ENCODE data around the gene PLEKHG5. TPM values are rescaled to one million over a fixed set of nuclear protein-coding genes. Genes with fewer than 3 reads are reported as not detected.

The PLEKHG5 gene
- polyA plus RNA-seq, 2 of the 4 experiments (the other 2 are of a cell fraction), result 0.84 to 3.1 TPM

DNA sequence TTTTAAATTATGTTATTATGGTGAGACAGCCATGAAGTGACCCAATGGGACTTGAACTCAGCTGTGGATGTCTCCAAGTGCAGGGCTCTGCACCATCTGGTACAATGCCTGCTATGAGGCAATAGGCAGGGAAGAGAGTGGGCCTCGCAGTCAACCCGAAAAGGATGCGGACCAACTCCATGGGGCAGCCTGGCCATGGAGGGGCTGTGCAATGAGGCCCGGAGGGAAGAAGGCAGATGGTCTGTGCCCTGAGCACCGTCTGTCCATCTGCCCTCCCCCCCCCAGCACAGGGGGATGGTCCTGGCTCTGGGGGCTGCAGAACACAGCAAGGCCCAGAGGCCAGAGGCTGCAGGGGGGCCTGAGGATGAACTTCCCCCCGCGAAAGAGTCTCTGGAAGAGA, 49.9 kb downstream of the PLEKHG5 start:
- Histone ChIP-seq H3K27ac (no peak overlapping the region), H3K4me2 (no peak overlapping the region), H3K4me3 (no peak overlapping the region), H3K9me3 (no peaks in the 10 kb centered on the region), H3K4me1 (peaks cover 5% of the 10 kb centered on the region; the same call in 1 of the 3 replicates)
- WGBS (ENCODE audit: missing lambda C conversion rate), result 90% methylated on average over 3 of the region's 7 CpGs
- POLR2A ChIA-PET, result no interaction called here
- CTCF ChIA-PET, result interaction anchor here (0.7 to 6.7 kb wide), 8 partner anchors 8 to 1142 kb away, joined by 3 to 96 read pairs (median 4); partner anchors contain the start of gene HES2
- ATAC-seq (no peak), FAIRE-seq (no peak), DNase-seq (ENCODE audit: low read depth in 1 of 2, low spot score in 1 of 2) (no peak)
- TF ChIP-seq, protein P1, sequence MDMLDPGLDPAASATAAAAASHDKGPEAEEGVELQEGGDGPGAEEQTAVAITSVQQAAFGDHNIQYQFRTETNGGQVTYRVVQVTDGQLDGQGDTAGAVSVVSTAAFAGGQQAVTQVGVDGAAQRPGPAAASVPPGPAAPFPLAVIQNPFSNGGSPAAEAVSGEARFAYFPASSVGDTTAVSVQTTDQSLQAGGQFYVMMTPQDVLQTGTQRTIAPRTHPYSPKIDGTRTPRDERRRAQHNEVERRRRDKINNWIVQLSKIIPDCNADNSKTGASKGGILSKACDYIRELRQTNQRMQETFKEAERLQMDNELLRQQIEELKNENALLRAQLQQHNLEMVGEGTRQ (IDR thresholded peaks at IDR 0.05), result no peak
- TF ChIP-seq HOXB13 (CRISPR knock-in tag; IDR thresholded peaks at IDR 0.05; ENCODE audit: low read depth) (no peak), CBX8 (IDR thresholded peaks at IDR 0.05) (no peak), BHLHE40 (IDR thresholded peaks at IDR 0.05; ENCODE audit: low read depth, low read length) (no peak), SMC3 (IDR thresholded peaks at IDR 0.05) (no peak), EHF (CRISPR knock-in tag; IDR thresholded peaks at IDR 0.05) (no peak), PHF8 (IDR thresholded peaks at IDR 0.05; ENCODE audit: borderline replicate concordance, low read depth) (no peak)
- TF ChIP-seq, protein P2, sequence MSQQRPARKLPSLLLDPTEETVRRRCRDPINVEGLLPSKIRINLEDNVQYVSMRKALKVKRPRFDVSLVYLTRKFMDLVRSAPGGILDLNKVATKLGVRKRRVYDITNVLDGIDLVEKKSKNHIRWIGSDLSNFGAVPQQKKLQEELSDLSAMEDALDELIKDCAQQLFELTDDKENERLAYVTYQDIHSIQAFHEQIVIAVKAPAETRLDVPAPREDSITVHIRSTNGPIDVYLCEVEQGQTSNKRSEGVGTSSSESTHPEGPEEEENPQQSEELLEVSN (IDR thresholded peaks at IDR 0.05; ENCODE audit: borderline replicate concordance, low read depth), result no peak

DNA sequence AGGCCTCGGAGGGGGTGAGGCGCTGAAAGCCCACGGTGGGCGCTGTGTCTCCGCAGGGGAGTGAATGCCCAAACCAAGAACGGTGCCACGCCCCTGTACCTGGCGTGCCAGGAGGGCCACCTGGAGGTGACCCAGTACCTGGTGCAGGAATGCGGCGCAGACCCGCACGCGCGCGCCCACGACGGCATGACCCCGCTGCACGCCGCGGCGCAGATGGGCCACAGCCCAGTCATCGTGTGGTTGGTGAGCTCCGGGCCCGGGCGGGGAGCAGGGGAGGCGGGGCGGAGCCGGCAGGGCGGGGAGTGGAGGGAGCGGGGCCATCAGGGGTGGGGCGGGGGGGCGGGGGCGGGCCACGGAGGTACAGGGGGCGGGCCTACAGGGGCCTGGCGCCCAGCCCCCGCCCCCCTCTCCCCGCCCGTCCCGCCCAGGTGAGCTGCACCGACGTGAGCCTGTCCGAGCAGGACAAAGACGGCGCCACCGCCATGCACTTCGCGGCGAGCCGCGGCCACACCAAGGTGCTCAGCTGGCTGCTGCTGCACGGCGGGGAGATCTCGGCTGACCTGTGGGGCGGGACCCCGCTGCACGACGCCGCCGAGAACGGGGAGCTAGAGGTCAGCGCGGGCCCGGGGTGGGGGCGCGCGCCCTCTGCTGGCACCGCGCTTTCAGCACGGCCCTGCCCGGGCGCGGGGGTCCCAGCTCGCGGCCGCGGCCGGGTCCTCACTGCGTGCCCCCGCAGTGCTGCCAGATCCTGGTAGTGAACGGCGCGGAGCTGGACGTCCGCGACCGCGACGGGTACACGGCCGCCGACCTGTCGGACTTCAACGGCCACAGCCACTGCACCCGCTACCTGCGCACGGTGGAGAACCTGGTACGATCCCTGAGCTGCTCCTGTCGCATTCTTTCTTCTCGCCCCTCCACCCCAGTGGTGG, 51.0 kb downstream of the PLEKHG5 start:
- H3K4me1 ChIP-seq, result peaks cover 5% of the 10 kb centered on the region; the same call in 1 of the 3 replicates
- peak overlapping the region; percentile 42 for H3K4me3 ChIP-seq
- POLR2A ChIA-PET, result no interaction called here
- CTCF ChIA-PET, result interaction anchor here (0.5 to 6.7 kb wide), 8 partner anchors 9 to 194 kb away, joined by 3 to 96 read pairs (median 4); partner anchors contain the start of genes ESPN and HES2
- peak overlapping the region; percentile 70 for H3K4me2 ChIP-seq
- 0 out of 6 replicates have a peak overlapping the region, but pooled peaks of 1 of the 2 experiments have one; percentile 57 for H3K27ac ChIP-seq
- no peaks in the 10 kb centered on the region for H3K9me3 ChIP-seq
- FAIRE-seq (no peak), DNase-seq (ENCODE audit: low read depth in 1 of 2, low spot score in 1 of 2) (peak in 1 of 2 experiments; percentile 37), ATAC-seq (peak; percentile 47 to 75; a peak in 5 of 6 replicates)
- 38% methylated on average over 7 of the region's 101 CpGs for WGBS (ENCODE audit: missing lambda C conversion rate)
- TF ChIP-seq, protein P3, sequence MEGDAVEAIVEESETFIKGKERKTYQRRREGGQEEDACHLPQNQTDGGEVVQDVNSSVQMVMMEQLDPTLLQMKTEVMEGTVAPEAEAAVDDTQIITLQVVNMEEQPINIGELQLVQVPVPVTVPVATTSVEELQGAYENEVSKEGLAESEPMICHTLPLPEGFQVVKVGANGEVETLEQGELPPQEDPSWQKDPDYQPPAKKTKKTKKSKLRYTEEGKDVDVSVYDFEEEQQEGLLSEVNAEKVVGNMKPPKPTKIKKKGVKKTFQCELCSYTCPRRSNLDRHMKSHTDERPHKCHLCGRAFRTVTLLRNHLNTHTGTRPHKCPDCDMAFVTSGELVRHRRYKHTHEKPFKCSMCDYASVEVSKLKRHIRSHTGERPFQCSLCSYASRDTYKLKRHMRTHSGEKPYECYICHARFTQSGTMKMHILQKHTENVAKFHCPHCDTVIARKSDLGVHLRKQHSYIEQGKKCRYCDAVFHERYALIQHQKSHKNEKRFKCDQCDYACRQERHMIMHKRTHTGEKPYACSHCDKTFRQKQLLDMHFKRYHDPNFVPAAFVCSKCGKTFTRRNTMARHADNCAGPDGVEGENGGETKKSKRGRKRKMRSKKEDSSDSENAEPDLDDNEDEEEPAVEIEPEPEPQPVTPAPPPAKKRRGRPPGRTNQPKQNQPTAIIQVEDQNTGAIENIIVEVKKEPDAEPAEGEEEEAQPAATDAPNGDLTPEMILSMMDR (IDR thresholded peaks at IDR 0.05), result peak; percentile 37
- no peak for TF ChIP-seq CEBPB (IDR thresholded peaks at IDR 0.05)

DNA sequence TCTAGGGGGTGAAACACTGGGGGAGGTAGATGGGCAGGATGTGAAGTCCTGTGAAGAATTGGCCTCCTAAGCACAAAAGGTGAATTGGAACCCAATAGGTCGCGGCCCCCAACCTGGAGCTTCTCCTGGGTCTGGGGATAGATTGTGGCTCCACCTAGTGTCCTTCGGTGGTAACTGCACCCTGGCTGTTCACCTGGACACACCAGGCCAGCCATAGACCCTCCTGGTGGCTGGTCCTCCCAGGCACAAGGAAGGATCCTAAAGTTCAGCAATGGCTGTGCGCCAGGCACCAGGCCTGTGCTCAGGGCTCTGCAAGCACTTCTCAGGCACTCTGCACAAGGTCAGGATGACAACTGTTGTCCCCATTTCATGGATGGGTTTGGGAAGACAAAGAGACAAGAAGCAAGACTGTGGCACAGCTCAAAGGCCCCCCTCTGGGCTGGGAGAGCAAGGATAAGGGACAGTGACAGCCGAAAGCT, 53.4 kb downstream of the PLEKHG5 start:
- H3K9me3 ChIP-seq, result no peaks in the 10 kb centered on the region
- ChIA-PET POLR2A (no interaction called here), CTCF (interaction anchor here (0.7 to 6.7 kb wide), 33 partner anchors 10 to 232 kb away, joined by 3 to 96 read pairs (median 5); partner anchors contain the start of genes ESPN and HES2)
- WGBS (ENCODE audit: missing lambda C conversion rate), result 0% methylated on average over 5 of the region's 5 CpGs
- no peak overlapping the region for H3K27ac ChIP-seq
- H3K4me2 ChIP-seq, result no peak overlapping the region
- ATAC-seq (peak; percentile 74 to 83), DNase-seq (ENCODE audit: low read depth in 1 of 2, low spot score in 1 of 2) (peak; percentile 73 to 76), FAIRE-seq (no peak)
- H3K4me1 ChIP-seq, result peaks cover 5% of the 10 kb centered on the region; the same call in 1 of the 3 replicates
- no peak overlapping the region for H3K4me3 ChIP-seq
- TF ChIP-seq NR3C1 (IDR thresholded peaks at IDR 0.05), result no peak
- TF ChIP-seq POLR2A (IDR thresholded peaks at IDR 0.05; ENCODE audit: low read length), result no peak
- peak; percentile 49; the same call in 2 of the 3 replicates for TF ChIP-seq SMC3 (IDR thresholded peaks at IDR 0.05)
- TF ChIP-seq HDAC2 (IDR thresholded peaks at IDR 0.05), result no peak
- TF ChIP-seq CBX2 (IDR thresholded peaks at IDR 0.05; ENCODE audit: borderline replicate concordance, low read depth), result no peak
- no peak for TF ChIP-seq NPAS2 (CRISPR knock-in tag; IDR thresholded peaks at IDR 0.05; ENCODE audit: borderline replicate concordance)
- TF ChIP-seq RCOR1 (IDR thresholded peaks at IDR 0.05; ENCODE audit: low read depth, low read length), result no peak
- TF ChIP-seq ESRRA (IDR thresholded peaks at IDR 0.05; ENCODE audit: borderline replicate concordance, low read length), result no peak
- no peak for TF ChIP-seq HOXB5 (CRISPR knock-in tag; IDR thresholded peaks at IDR 0.05)
- TF ChIP-seq, protein P4, sequence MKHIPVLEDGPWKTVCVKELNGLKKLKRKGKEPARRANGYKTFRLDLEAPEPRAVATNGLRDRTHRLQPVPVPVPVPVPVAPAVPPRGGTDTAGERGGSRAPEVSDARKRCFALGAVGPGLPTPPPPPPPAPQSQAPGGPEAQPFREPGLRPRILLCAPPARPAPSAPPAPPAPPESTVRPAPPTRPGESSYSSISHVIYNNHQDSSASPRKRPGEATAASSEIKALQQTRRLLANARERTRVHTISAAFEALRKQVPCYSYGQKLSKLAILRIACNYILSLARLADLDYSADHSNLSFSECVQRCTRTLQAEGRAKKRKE (CRISPR knock-in tag; IDR thresholded peaks at IDR 0.05; ENCODE audit: low read depth), result no peak
- no peak for TF ChIP-seq EP300 (IDR thresholded peaks at IDR 0.05)
- no peak for TF ChIP-seq MYC (IDR thresholded peaks at IDR 0.05; ENCODE audit: borderline replicate concordance, low read length)
- no peak for TF ChIP-seq PHF8 (IDR thresholded peaks at IDR 0.05; ENCODE audit: borderline replicate concordance, low read depth)
- TF ChIP-seq, protein P5, sequence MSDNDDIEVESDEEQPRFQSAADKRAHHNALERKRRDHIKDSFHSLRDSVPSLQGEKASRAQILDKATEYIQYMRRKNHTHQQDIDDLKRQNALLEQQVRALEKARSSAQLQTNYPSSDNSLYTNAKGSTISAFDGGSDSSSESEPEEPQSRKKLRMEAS (IDR thresholded peaks at IDR 0.05), result no peak
- no peak for TF ChIP-seq HOXB13 (CRISPR knock-in tag; IDR thresholded peaks at IDR 0.05; ENCODE audit: low read depth)
- TF ChIP-seq RAD21 (conservative IDR thresholded peaks at IDR 0.05 in 1 of 2, IDR thresholded peaks at IDR 0.05 in 1 of 2), result peak; percentile 50 to 51; a peak in 4 of 5 replicates
- no peak for TF ChIP-seq ZNF302 (CRISPR knock-in tag; IDR thresholded peaks at IDR 0.05)
- TF ChIP-seq HEYL (CRISPR knock-in tag; IDR thresholded peaks at IDR 0.05), result no peak
- no peak for TF ChIP-seq JUNB (IDR thresholded peaks at IDR 0.05)
- TF ChIP-seq JUN (IDR thresholded peaks at IDR 0.05), result no peak
- TF ChIP-seq RNF2 (IDR thresholded peaks at IDR 0.05; ENCODE audit: borderline replicate concordance, low read depth), result no peak
- TF ChIP-seq POLR2AphosphoS2 (conservative IDR thresholded peaks at IDR 0.05; ENCODE audit: low read length), result no peak
